ENCODE measurements around the gene RAB36.

GRCh38 chr22:23120415-23120899, 24.8 kb upstream of the RAB36 start:
- TF ChIP-seq CTCF (optimal IDR thresholded peaks at IDR 0.05 in 1 of 3, IDR thresholded peaks at IDR 0.05 in 1 of 3, conservative IDR thresholded peaks at IDR 0.05 in 1 of 3; ENCODE audit: extremely low read depth in 1 of 3, insufficient read depth in 2 of 3, low read length in 3 of 3): no peak
- no peak for TF ChIP-seq EZH2 (IDR thresholded peaks at IDR 0.05; ENCODE audit: low read length)

Measured in keratinocyte (primary cell).